ENCODE measurements around the gene TMCO1.

TMCO1 gene

DNA sequence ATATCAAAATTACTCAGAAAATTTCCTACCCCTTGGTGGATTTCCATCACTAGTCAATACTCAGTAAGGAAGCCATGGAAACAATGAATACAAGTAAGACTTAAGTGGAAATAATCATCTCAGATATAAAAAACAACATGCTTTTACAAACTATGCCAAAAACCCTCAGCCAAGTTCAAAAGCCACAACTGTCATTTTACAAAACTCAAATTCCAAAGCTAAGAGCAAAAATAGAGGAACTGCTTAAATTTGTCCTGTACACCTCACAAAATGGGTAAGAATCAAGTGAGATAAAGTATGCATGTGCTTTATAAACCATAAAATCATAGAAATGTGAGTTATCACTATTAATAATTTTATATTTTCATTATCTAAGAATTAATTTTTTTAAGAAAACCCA is 9.6 kb downstream of the TMCO1 start:
- TF ChIP-seq GATA3 (IDR thresholded peaks at IDR 0.05; ENCODE audit: low read depth, low read length) (no peak), GATA2 (IDR thresholded peaks at IDR 0.05; ENCODE audit: low read depth, low read length) (no peak)

DNA sequence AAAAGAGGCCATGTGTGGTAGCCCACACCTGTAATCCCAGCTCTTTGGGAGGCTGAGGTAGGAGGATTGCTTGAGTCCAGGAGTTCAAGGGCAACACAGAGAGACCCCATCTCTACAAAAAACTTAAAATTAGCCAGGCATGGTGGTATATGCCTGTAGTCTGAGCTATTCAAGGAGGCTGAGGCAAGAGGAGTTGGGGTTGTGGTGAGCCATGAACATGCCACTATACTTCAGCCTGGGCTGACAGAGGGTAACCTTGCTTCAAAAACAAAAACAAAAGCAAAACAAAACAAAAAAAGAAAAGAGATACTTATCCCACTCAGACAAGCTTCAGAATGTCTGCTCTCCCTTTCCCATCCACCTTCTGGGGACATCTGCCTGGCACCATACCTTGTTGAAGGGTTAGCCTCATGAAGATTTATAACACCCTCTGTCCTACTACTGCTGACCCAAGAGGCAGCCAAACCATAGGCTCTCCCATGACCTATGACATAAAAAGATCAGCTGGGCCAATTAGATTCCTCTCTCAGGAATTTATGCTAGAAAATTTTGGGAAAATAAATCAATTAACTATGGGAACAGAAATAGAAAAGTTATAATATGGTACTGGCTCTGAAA is 13.2 kb downstream of the TMCO1 start:
- TF ChIP-seq GATA3 (IDR thresholded peaks at IDR 0.05; ENCODE audit: low read depth, low read length) (no peak), GATA2 (IDR thresholded peaks at IDR 0.05; ENCODE audit: low read depth, low read length) (no peak)

DNA sequence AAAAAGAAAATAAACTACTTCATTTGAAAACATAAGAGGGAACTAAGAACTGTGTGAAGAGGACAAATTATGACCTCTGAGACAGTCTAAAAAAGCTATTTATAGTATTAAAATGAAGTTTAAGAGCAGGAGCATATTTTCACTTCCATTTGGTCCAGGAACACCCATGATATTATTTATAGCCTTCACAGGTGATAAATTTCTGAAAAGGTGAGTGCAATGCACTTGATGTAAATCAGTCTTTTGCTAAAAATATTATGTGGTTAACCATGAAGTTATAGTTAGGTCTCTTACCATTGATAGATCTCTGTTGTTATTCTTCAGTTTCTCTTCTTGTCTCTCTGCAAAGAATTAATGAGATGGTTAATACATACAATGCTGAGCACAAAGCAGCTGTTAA is 14.7 kb downstream of the TMCO1 start:
- TF ChIP-seq GATA2 (IDR thresholded peaks at IDR 0.05; ENCODE audit: low read depth, low read length) (no peak), GATA3 (IDR thresholded peaks at IDR 0.05; ENCODE audit: low read depth, low read length) (no peak)

DNA sequence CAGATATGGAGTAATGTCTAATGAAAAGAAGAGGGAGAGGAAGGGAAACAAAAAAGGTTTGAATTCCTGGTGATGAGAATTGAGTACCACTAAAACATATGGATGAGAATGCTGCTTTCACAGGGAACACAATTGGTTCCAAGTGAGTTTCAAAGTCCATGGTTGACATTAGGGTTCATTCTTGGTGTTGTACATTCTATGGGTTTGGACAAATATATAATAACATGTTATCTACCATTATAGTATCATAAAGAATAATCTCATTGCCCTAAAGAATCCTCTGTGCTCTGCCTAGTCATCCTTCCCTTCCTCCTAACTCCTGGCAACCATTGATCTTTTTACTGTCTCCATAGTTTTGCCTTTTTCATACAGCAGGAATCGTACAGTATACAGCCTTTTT is 20.1 kb downstream of the TMCO1 start:
- no peak for TF ChIP-seq GATA2 (IDR thresholded peaks at IDR 0.05; ENCODE audit: low read depth, low read length)
- TF ChIP-seq GATA3 (IDR thresholded peaks at IDR 0.05; ENCODE audit: low read depth, low read length), result no peak

DNA sequence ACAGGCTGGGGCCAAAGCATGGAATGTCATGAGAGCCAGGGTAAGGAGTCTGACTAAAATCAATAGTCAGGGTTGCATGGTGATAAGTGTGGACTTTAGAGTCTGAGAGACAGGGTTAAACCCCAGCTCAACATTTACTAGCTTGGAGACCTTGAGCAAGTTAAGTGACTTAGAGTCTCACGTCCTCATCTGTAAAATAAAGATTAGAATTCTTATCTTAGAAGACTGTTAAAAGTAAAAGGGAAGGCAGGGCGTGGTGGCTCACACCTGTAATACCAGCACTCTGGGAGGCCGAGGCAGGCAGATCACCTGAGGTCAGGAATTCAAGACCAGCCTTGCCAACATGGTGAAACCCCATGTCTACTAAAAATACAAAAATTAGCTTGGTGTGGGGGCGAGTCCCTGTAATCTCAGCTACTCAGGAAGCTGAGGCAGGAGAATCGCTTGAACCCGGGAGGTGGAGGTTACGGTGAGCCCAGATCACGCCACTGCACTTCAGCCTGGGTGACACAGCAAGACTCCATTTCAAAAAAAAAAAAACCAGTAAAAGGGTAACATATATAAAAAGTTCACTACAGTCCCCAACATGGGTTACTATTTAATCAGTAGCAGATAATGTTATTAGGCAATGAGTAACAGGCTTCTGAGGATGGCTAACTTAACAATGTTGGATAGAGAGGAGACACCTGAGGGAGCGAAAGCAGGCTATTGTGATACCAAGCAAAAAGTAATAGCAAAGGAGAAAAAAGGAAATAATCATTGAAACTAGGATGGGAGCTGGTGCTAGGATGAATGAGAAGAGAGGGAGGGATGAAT is 20.8 kb downstream of the TMCO1 start:
- TF ChIP-seq GATA3 (IDR thresholded peaks at IDR 0.05; ENCODE audit: low read depth, low read length) (no peak), GATA2 (IDR thresholded peaks at IDR 0.05; ENCODE audit: low read depth, low read length) (no peak)

DNA sequence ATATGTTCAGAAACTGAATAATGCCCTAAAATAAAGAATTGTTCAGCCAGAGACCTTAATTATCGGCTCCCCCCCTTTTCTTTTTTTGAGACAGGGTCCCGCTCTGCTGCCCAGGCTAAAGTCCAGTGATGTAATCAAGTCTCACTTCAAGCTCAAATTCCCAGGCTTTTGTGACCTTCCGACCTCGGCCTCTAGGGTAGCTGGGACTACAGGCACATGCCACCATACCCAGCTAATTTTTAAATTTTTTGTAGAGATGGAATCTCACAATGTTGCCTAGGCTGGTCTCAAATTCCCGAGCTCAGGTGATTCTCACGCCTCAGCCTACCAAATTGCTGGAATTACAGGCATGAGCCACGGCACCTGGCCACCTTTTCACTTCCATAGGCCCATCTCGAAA is 26.5 kb downstream of the TMCO1 start:
- no peak for TF ChIP-seq GATA2 (IDR thresholded peaks at IDR 0.05; ENCODE audit: low read depth, low read length)
- TF ChIP-seq GATA3 (IDR thresholded peaks at IDR 0.05; ENCODE audit: low read depth, low read length), result no peak

DNA sequence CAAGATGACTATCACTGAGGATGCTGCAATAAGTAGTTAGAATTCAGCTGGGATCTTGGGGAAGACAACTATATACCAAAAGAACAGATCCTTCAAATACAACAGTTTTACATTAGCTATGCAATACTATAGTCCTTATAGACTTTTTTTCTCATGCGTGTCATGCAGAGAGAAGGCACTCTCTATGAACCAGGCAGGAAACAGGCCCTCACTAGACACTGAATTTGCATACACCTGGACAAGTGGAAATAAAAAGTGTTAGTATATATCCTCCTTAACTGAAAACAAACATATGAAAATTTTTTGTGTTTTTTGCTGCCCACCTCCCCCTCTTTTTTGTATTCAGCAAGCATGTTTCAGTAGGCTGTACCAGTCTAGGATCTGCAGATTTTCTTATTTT is 29.9 kb downstream of the TMCO1 start:
- no peak for TF ChIP-seq GATA3 (IDR thresholded peaks at IDR 0.05; ENCODE audit: low read depth, low read length)
- TF ChIP-seq GATA2 (IDR thresholded peaks at IDR 0.05; ENCODE audit: low read depth, low read length), result no peak

DNA sequence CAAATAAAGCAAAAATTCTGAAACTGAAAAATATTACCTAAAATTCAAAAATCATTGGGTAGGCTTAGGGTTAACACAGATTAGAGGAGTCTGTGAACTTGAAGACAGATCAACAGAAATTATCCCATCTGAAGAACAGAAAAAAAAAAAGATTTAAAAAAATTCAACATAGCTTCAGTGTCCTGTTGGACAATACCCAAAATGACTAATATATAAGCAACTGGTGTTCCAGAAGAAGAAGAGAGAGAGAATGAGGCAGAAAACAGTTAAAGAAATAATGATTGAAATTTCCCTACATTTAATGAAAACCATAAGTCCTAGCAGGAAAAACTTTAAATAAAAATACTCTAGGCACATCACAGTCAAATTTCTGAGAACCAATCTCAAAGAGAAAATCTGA is 31.5 kb downstream of the TMCO1 start:
- TF ChIP-seq GATA2 (IDR thresholded peaks at IDR 0.05; ENCODE audit: low read depth, low read length) (no peak), GATA3 (IDR thresholded peaks at IDR 0.05; ENCODE audit: low read depth, low read length) (no peak)

DNA sequence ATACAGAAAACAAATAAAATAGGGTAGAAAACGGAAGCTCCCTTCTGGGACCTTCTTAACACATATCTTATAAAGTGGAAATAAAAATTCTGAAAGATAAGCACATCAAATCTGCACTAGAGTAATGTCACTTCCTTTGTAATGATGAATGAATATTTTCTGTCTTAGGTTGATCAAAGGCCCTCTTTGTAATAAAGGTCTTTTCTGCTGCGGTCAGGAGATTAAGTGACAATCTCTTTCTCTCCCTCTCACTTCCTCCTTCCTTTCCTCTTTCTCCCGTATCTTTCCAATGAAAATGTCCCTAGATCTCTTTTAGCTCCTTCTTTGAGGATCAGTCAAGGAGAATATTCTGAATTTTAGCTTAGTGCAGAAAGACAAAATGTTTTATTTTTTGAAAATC is 33.8 kb downstream of the TMCO1 start:
- no peak for TF ChIP-seq GATA2 (IDR thresholded peaks at IDR 0.05; ENCODE audit: low read depth, low read length)
- no peak for TF ChIP-seq GATA3 (IDR thresholded peaks at IDR 0.05; ENCODE audit: low read depth, low read length)

DNA sequence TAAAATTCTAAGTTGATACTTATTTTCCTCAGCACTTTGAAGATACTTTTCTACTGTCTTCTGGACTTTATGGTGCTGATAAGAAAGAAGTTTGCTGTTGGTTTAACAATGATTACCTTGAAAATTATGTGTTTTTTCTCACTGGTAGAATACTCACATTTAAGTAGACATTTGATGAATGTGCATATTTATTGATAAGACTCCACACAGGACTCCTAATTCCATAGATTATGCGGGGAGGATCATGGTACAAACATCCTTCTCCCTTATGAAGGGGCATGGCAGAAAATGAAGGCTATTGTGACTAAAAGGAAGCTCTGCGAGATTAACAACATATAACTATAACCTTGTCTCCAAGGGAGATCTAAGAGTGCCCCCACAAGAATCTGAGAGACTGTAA is 41.8 kb downstream of the TMCO1 start:
- TF ChIP-seq GATA2 (IDR thresholded peaks at IDR 0.05; ENCODE audit: low read depth, low read length), result no peak
- TF ChIP-seq GATA3 (IDR thresholded peaks at IDR 0.05; ENCODE audit: low read depth, low read length), result no peak

DNA sequence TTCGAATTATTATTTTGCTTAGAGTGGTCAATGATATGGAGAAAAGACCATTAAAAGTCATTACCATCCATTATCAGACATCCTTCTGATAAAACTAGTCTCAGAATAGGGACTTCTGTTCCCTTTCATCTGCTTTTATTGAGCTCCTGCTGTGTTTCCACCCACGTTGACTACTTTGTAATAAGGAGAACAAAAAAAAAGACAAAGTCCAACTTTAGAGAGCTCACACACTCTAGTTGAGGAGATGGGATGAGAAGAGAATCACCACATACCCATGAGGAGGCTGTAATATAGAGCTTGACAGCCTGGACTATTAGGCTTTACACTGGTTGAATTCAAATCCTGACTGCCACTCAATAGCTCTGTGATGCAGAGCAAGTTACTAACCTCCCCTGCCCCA is 42.5 kb downstream of the TMCO1 start:
- TF ChIP-seq GATA3 (IDR thresholded peaks at IDR 0.05; ENCODE audit: low read depth, low read length) (no peak), GATA2 (IDR thresholded peaks at IDR 0.05; ENCODE audit: low read depth, low read length) (no peak)

DNA sequence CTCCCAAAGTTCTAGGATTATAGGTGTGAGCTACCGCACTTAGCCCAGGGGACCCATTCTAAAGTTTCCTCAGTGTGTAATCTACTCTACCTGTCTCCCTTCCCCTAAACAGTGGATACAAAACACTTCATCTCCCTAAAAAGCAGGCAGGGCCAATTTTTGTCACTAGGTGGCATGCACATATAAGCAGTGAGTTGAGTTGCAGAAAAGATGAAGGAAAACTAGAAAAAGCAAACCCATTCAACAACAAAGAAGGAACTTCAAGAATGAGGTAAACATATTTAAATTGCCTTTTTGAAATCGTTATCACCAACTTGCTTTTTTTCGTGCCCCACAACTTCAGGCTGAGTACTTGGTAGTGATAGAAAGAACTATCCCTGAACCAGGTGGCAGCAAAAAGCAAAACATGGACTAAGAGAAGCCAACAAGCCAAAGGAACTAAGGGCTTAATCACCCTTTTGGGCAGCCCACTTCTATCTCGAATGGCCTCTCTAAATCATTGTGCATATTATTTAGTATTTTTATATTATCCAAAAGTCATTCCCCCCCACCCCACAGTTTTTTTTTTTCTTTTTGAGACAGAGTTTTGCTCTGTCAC is 50.7 kb downstream of the TMCO1 start:
- no peak for TF ChIP-seq GATA3 (IDR thresholded peaks at IDR 0.05; ENCODE audit: low read depth, low read length)
- TF ChIP-seq GATA2 (IDR thresholded peaks at IDR 0.05; ENCODE audit: low read depth, low read length), result no peak

DNA sequence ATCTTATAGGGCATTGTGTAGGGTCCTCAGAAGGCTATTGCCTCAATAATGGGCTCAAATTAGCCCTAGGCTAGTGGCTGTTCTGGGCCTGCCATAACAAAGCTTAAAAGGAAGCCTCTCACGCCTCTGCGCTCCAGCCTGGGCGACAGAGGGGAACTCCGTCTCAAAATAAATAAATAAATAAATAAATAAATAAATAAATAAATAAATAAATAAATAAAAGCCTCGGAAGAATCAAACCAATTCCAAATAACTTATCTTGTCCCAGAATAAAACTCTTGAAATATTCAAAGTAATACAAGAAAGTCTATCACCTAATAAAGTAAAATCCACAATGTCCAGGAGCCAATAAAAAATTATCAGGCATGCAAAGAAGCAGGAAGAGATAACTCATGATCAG is 55.9 kb downstream of the TMCO1 start:
- TF ChIP-seq GATA2 (IDR thresholded peaks at IDR 0.05; ENCODE audit: low read depth, low read length) (no peak), GATA3 (IDR thresholded peaks at IDR 0.05; ENCODE audit: low read depth, low read length) (no peak)

DNA sequence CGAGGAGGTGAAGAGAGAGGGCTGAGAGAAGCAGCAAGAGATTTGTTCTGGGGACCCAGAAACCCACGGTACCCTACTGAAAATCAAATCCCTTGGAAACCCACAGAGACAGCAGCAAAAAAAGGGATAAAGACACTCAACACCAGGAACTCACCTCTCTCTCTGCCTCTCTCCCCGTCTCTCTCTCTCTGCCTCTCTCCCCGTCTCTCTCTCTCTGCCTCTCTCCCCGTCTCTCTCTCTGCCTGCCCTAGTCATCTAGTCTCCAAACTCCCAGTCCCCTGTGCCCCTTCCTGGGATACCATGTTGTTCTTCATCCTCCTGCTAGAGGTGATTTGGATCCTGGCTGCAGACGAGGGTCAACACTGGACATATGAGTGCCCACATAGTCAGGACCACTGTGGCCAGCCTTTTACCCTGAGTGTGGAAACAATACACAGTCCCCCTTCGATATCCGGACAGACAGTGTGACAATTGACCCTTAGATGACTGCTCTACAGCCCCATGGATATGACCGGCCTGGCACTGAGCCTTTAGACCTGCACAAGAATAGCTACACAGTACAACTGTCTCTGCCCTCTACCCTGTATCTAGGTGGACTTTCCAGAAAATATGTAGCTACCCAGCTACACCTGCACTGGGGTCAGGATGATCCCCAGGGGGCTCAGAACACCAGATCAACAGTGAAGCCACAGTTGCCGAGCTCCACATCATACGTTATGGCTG is 60.5 kb downstream of the TMCO1 start:
- TF ChIP-seq GATA2 (IDR thresholded peaks at IDR 0.05; ENCODE audit: low read depth, low read length), result no peak
- no peak for TF ChIP-seq GATA3 (IDR thresholded peaks at IDR 0.05; ENCODE audit: low read depth, low read length)
